Ureter (tissue), 1 donor: ENCODE data around the gene CLSTN1. TPM values are rescaled to one million over a fixed set of nuclear protein-coding genes. Genes with fewer than 3 reads are reported as not detected.

Experiments
- DNase-seq: peaks from one replicate; pipeline ENCODE4 v3.0.0-alpha.2; 2020; ENCODE audit warnings: low spot score
- total RNA-seq: library from RNA; stranded (reverse); gene quantifications from one replicate; pipeline ENCODE4 v1.2.4, GENCODE V29; 2023
- donor health status: DM: yes; HTN: yes; CAD: no.

CLSTN1 gene
- total RNA-seq, 1 donor from 2014 or later: 75.0 TPM

GRCh38 chr1:9730096-9730901 is 93.5 kb downstream of the CLSTN1 start:
- no peak for DNase-seq

- DNase-seq: no peak
Measured at GRCh38 chr1:9729523-9729922, 94.2 kb downstream of the CLSTN1 start.

GRCh38 chr1:9728451-9729295 is 95.1 kb downstream of the CLSTN1 start:
- DNase-seq: no peak

DNA sequence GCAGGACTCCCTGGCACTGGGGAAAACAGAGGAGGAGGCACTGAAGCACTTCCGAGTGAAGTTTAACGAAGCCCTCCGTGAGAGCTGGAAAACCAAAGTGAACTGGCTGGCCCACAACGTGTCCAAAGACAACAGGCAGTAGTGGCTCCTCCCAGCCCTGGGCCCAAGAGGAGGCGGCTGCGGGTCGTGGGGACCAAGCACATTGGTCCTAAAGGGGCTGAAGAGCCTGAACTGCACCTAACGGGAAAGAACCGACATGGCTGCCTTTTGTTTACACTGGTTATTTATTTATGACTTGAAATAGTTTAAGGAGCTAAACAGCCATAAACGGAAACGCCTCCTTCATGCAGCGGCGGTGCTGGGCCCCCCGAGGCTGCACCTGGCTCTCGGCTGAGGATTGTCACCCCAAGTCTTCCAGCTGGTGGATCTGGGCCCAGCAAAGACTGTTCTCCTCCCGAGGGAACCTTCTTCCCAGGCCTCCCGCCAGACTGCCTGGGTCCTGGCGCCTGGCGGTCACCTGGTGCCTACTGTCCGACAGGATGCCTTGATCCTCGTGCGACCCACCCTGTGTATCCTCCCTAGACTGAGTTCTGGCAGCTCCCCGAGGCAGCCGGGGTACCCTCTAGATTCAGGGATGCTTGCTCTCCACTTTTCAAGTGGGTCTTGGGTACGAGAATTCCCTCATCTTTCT is 96.7 kb downstream of the CLSTN1 start:
- DNase-seq: no peak

DNA sequence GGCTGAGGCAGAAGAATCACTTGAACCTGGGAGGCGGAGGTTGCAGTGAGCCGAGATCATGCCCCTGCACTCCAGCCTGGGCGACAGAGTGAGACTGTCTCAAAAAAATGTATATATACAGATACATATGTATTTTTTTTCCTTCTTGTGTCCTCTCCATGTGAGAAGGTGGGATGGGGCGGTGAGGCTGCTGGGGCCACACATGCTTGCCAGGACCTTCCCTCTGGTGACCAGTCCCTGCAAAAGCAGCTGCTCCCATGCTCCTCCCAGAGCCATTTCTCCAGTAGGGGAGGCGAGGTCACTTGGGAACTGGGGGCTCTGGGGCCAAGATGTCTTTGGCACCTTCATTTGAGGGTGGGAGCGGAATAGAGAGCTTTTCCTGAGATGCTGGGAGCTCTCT is 97.4 kb downstream of the CLSTN1 start:
- no peak for DNase-seq

- DNase-seq: no peak
Measured at GRCh38 chr1:9724706-9725476, 98.9 kb downstream of the CLSTN1 start.

- DNase-seq: no peak
Measured at GRCh38 chr1:9723926-9724325, 99.8 kb downstream of the CLSTN1 start.

DNA sequence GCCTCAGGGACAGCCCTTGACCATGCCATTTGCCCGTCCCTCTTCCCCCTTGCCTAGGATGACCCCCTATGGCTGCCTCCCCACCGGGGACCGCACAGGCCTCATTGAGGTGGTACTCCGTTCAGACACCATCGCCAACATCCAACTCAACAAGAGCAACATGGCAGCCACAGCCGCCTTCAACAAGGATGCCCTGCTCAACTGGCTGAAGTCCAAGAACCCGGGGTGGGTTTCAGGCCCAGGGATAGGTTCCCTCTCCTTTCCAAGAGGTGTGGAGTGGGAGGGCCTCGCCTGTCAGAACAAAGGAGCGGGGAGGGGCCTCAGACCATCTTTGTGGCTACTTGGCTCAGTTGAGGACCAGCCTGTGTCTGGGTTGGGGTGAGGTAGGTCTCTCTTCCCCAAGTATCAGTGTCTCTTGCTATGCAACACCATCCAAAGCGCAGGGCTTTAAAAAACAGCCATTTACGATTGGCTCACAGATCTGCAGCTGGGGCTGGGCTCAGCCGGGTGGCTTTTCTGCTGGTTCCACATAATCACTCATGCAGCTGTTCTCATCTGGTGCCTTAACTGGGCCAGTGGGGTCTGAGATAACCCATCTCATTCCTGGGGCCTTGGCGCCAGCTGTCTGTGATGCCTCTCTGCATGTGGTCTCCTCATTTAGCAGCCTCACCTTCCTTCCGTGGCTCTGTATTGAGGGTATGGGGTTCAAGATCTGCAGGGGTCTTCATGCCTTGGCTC is 100.5 kb downstream of the CLSTN1 start:
- no peak for DNase-seq

- no peak for DNase-seq
Measured at GRCh38 chr1:9722378-9722749, 101.4 kb downstream of the CLSTN1 start.

DNA sequence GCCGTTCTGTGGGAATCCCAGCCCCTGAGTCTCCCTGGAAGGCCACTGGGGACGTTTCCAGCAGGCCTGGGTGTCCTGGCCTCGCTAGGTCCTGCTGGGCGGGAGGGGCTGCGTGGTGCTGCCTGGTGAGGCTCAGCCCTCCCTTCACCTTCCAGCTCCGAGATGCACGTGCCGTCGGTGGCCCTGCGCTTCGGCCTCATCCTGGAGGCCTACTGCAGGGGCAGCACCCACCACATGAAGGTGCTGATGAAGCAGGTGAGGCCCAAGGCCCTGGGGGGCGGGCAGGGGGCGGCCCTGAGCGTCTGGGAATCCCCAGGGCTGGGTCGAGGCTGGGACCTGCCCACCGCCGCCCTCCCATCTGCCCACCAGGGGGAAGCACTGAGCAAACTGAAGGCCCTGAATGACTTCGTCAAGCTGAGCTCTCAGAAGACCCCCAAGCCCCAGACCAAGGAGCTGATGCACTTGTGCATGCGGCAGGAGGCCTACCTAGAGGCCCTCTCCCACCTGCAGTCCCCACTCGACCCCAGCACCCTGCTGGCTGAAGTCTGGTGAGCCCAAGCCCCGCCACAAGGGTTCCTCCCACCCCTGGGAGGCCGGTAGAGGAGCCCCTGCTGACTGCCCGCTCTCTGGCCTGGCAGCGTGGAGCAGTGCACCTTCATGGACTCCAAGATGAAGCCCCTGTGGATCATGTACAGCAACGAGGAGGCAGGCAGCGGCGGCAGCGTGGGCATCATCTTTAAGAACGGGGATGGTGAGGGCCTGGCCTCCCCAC is 102.0 kb downstream of the CLSTN1 start:
- DNase-seq: no peak

DNA sequence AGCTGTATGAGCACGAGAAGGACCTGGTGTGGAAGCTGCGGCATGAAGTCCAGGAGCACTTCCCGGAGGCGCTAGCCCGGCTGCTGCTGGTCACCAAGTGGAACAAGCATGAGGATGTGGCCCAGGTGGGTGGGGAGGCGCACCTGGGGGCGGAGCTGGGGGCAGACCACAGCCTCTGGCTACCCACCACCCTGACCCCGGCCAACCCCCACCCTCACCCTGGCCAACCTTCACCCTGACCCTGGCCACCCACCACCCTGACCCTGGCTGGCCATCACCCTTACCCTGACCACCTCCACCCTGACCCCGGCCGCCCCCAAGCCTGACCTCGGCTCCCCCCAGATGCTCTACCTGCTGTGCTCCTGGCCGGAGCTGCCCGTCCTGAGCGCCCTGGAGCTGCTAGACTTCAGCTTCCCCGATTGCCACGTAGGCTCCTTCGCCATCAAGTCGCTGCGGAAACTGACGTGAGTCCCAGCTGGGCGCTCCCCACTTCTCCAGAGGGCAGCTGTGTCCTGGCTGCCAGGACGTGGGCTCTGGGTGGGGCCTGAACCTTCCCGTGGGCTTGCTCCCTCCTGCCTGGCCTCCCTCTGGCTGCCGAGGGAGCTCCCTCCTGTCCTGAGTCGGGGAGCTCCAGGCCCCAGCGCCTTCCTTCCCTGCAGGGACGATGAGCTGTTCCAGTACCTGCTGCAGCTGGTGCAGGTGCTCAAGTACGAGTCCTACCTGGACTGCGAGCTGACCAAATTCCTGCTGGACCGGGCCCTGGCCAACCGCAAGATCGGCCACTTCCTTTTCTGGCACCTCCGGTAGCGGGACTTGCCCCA is 102.8 kb downstream of the CLSTN1 start:
- no peak for DNase-seq

DNA sequence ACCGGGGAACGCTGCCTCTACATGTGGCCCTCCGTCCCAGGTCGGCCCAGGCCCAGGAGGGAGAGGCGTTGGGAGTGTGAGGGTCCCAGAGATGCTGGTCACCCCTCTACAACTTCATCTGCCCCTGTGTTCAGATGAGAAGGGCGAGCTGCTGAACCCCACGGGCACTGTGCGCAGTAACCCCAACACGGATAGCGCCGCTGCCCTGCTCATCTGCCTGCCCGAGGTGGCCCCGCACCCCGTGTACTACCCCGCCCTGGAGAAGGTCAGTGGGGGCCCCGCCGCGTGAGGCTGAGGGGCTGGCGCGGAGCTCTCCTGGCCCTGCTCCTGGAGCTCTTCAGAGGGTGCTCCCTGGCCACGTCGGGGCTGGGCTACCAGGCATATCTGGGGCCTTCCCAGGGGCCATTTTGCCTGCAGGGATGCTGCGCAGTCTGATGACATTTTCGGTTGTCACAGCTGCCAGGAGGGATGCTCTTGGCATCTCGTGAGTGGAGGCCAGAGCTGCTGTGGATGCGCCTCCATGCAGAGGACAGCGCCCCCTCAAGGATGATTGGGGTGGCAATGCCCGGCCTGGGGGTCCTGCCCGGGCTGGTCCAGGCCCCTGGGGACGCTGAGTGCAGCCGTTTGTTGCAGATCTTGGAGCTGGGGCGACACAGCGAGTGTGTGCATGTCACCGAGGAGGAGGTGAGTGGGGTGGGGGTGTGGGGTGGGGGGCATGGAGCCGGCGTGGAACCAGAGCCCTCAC is 103.6 kb downstream of the CLSTN1 start:
- DNase-seq: no peak

- DNase-seq: no peak
Measured at GRCh38 chr1:9718006-9718680, 105.6 kb downstream of the CLSTN1 start.

GRCh38 chr1:9717193-9718005 is 106.4 kb downstream of the CLSTN1 start:
- DNase-seq: peak; percentile 81

- DNase-seq: no peak
Measured at GRCh38 chr1:9716404-9717192, 107.2 kb downstream of the CLSTN1 start.

GRCh38 chr1:9715536-9716226 is 108.1 kb downstream of the CLSTN1 start:
- DNase-seq: no peak
